Spleen (tissue), 11 donors: ENCODE measurements around the gene KRTAP4-12. TPM values are rescaled to one million over a fixed set of nuclear protein-coding genes. Genes with fewer than 3 reads are reported as not detected.
"Not testable (repeated sequence)": the region's sequence is repeated elsewhere in the genome, so short reads cannot be mapped to it uniquely, and the experiment has no call there.

ENCODE experiments used
- DNase-seq: peaks from one replicate; pipeline ENCODE4 v3.0.0-alpha.2; 2020
- H3K27ac ChIP-seq, 8 donors: fragments of 200-600 bp; sonication (generic) in 7 of 8; 1 replicate in 4 of 8; 2 replicates in 4 of 8; pipeline versions ENCODE4 v1.5.0 to v1.8.0; 2016 to 2021; ENCODE audit warnings: inconsistent platforms in 4 of 8, mild to moderate bottlenecking in 4 of 8, moderate library complexity in 1 of 8
- H3K27me3 ChIP-seq, 7 donors: fragments of 200-600 bp; sonication (generic) in 6 of 7; replicated peaks in 1 of 7; 1 replicate in 4 of 7; 2 replicates in 3 of 7; pipeline versions ENCODE4 v1.5.0 to v1.8.0; 2016 to 2021; ENCODE audit warnings: inconsistent platforms in 3 of 7, mild to moderate bottlenecking in 1 of 7
- H3K36me3 ChIP-seq, 6 donors: fragments of 200-600 bp; sonication (generic) in 5 of 6; 1 replicate in 4 of 6; 2 replicates in 2 of 6; pipeline versions ENCODE4 v1.5.0 to v1.8.0; 2016 to 2021; ENCODE audit warnings: inconsistent platforms in 2 of 6
- H3K4me1 ChIP-seq, 6 donors: fragments of 200-600 bp; sonication (generic) in 5 of 6; 1 replicate in 3 of 6; 2 replicates in 3 of 6; pipeline versions ENCODE4 v1.5.0 to v1.8.0; 2016 to 2021; ENCODE audit warnings: inconsistent platforms in 3 of 6
- H3K4me3 ChIP-seq, 8 donors: fragments of 200-600 bp; sonication (generic) in 7 of 8; 1 replicate in 4 of 8; 2 replicates in 4 of 8; pipeline versions ENCODE4 v1.5.0 to v1.8.0; 2016 to 2021; ENCODE audit warnings: inconsistent platforms in 4 of 8, mild to moderate bottlenecking in 4 of 8, moderate library complexity in 2 of 8
- H3K9me3 ChIP-seq, 8 donors: fragments of 200-600 bp; sonication (generic) in 7 of 8; 1 replicate in 4 of 8; 2 replicates in 4 of 8; pipeline versions ENCODE4 v1.5.0 to v1.8.0; 2016 to 2021; ENCODE audit warnings: inconsistent platforms in 4 of 8
- POLR2A ChIP-seq, 3 donors: fragments of 450-650 bp; IDR thresholded peaks; one replicate each; pipeline ENCODE4 v1.5.1; 2017; ENCODE audit warnings: antibody characterized with exemption in 3 of 3, mild to moderate bottlenecking in 1 of 3
- POLR2AphosphoS5 ChIP-seq, 3 donors: sonication (generic); formaldehyde crosslinking; IDR thresholded peaks; one replicate each; pipeline ENCODE4 v1.5.1; 2017; ENCODE audit warnings: antibody characterized with exemption in 3 of 3
- WGBS, 5 donors: extraction: QIAGEN DNeasy Blood & Tissue Kit in 3 of 5; methylation state at CpG; one replicate each; pipeline versions ENCODE4 v1.1.5 to v1.1.7; 2013 to 2018; 5-methylcytosine and 5-hydroxymethylcytosine counted together
- intact Hi-C: fragments of 100-400 bp; cut with DNase I; formaldehyde crosslinking; loops from one replicate; pipeline ENCODE4 v1.15.0; 2023; ENCODE audit warnings: low total_unique reads
- polyA plus RNA-seq, 3 donors: library from polyadenylated mRNA; stranded (reverse); fragments of 200-250 nt; gene quantifications; one replicate each; pipeline ENCODE4 v1.2.1, GENCODE V29; 2013
- total RNA-seq, 7 donors: library from RNA; depleted of rRNA in 3 of 7; stranded (reverse); fragments of >200 nt in 3 of 7; fragmentation: NEBNext Ultra II Directional in 4 of 7; extraction: Animal tissue kit (Norgen Biotek cat#: 25700) in 4 of 7; gene quantifications; one replicate each; pipeline versions ENCODE4 v1.1.0 to v1.2.1, GENCODE V29; 2016 to 2021
- TF ChIP-seq, protein P1 (sequence below), 11 experiments: fragments of 200-600 bp in 7 of 11; fragments of 450-650 bp in 4 of 11; sonication (generic) in 4 of 11; IDR thresholded peaks in 8 of 11; conservative IDR thresholded peaks in 3 of 11; 1 replicate in 7 of 11; 2 replicates in 4 of 11; pipeline versions ENCODE4 v1.4.0 to v1.8.0; 2016 to 2021; ENCODE audit warnings: antibody characterized with exemption in 11 of 11, inconsistent platforms in 4 of 11, mild to moderate bottlenecking in 1 of 11
- donor health status: healthy with polysubstance abuse.
- donor health status: DM: no; HTN: no; CAD: no; lungs with moderate emphysema.
- donor health status: DM: no; HTN: no; CAD: no.
- donor health status: Bipolar disorder and iron deficiency.
- donor health status: healthy.
- donor health status: DM: no; HTN: no; CAD: no.
- donor health status: DM: yes; HTN: yes; CAD: no.

KRTAP4-12 gene
- total and polyA plus RNA-seq, 10 donors: not detected

DNA sequence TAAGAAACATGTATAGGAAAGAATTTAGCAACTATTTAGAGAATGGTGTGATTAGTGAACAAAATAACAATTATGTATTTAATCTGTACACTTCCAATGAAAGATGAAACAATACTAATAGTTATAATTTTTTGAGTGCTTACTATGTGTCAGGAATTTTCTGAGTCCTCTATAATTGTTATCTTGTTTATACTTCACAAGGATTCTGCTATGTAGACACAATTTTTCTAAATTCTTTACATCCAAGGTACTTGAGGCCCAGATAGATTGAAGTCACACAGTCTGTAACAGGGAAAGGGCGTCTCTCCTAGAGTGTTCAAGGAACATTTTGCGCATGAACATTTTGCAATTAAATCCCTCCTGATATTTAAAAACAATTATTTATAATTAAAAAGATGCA is 1.1 kb upstream of the KRTAP4-12 start:
- H3K4me1 ChIP-seq: peaks cover 3 to 44% (median 16%) of the 10 kb centered on the region in 6 donors
- WGBS, 5 donors: 79 to 99% (median 94%) methylated on average over 2 of the region's 2 CpGs
- H3K27me3 ChIP-seq: no peaks in the 10 kb centered on the region
- H3K36me3 ChIP-seq: no peaks in the 10 kb centered on the region
- no peak overlapping the region for H3K4me3 ChIP-seq
- TF ChIP-seq POLR2A (IDR thresholded peaks at IDR 0.05): no peak
- TF ChIP-seq, protein P1, sequence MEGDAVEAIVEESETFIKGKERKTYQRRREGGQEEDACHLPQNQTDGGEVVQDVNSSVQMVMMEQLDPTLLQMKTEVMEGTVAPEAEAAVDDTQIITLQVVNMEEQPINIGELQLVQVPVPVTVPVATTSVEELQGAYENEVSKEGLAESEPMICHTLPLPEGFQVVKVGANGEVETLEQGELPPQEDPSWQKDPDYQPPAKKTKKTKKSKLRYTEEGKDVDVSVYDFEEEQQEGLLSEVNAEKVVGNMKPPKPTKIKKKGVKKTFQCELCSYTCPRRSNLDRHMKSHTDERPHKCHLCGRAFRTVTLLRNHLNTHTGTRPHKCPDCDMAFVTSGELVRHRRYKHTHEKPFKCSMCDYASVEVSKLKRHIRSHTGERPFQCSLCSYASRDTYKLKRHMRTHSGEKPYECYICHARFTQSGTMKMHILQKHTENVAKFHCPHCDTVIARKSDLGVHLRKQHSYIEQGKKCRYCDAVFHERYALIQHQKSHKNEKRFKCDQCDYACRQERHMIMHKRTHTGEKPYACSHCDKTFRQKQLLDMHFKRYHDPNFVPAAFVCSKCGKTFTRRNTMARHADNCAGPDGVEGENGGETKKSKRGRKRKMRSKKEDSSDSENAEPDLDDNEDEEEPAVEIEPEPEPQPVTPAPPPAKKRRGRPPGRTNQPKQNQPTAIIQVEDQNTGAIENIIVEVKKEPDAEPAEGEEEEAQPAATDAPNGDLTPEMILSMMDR (IDR thresholded peaks at IDR 0.05 in 8 of 11, conservative IDR thresholded peaks at IDR 0.05 in 3 of 11): no peak
- no peak for TF ChIP-seq POLR2AphosphoS5 (IDR thresholded peaks at IDR 0.05)
- intact Hi-C loops: no loop called here
- H3K27ac ChIP-seq: no peak overlapping the region
- peaks cover 0 to 6% (median 0%) of the 10 kb centered on the region in 8 donors for H3K9me3 ChIP-seq
- DNase-seq: no peak

DNA sequence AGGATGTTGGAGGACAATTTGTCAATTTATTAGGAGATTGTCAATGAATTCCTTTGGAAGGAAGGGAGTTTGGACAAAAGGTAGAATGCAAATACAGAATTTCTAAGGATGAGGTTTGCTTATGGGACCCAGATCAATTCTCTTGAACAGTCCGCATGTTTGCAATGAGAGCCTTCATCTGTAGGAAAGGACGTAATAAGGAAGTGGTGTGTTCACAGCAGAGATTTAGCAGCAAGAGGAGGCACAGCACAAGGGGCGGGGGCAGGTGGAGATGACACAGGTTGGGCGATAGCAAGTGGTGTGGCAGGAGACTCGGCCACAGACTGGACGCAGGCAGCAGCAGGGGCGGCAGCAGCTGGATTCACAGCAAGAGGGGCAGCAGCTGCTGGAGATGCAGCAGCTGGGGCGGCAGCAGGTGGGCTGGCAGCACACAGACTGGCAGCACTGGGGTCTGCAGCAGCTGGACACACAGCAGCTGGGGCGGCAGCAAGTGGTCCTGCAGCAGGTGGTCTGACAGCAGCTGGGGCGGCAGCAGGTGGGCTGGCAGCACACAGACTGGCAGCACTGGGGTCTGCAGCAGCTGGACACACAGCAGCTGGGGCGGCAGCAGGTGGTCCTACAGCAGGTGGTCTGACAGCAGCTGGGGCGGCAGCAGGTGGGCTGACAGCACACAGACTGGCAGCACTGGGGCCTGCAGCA is 541 bp downstream of the KRTAP4-12 start:
- intact Hi-C loops, H3K9me3 ChIP-seq, H3K36me3 ChIP-seq, H3K4me3 ChIP-seq, H3K27ac ChIP-seq, H3K27me3 ChIP-seq, DNase-seq: not testable (repeated sequence)
- H3K4me1 ChIP-seq: peaks cover 3 to 60% (median 20%) of the 10 kb centered on the region in 6 donors
- 81 to 87% (median 85%) methylated on average over 11 to 12 of the region's 12 CpGs for WGBS, 5 donors

DNA sequence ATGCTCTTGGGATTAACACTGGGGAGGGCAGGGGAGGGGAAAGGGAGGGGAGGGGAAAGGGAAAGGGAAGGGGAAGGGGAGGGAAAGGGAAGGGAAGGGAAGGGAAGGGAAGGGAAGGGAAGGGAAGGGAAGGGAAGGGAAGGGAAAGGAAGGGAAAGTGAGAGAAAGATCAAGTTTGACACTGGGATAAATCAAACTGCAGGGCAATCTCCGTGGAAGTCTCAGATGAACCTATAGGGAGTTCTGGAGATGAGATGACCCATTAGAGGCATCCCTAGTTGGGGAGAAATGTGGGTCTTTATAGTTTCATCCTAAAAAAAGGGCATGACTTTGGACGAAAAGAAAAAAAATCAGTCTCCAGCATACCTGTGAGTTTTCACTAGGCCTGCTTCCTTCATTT is 2.2 kb downstream of the KRTAP4-12 start:
- H3K9me3 ChIP-seq: peaks cover 0 to 6% (median 0%) of the 10 kb centered on the region in 8 donors
- WGBS, 5 donors: 80 to 96% (median 89%) methylated on average over 2 of the region's 2 CpGs
- H3K4me1 ChIP-seq: peaks cover 3 to 70% (median 20%) of the 10 kb centered on the region in 6 donors
- TF ChIP-seq, protein P1 (IDR thresholded peaks at IDR 0.05 in 8 of 11, conservative IDR thresholded peaks at IDR 0.05 in 3 of 11): no peak
- TF ChIP-seq POLR2A (IDR thresholded peaks at IDR 0.05): no peak
- no peak for TF ChIP-seq POLR2AphosphoS5 (IDR thresholded peaks at IDR 0.05)
- H3K27ac ChIP-seq: no peak overlapping the region
- DNase-seq: no peak
- H3K36me3 ChIP-seq: no peaks in the 10 kb centered on the region
- H3K4me3 ChIP-seq: no peak overlapping the region
- intact Hi-C loops: no loop called here
- no peaks in the 10 kb centered on the region for H3K27me3 ChIP-seq

DNA sequence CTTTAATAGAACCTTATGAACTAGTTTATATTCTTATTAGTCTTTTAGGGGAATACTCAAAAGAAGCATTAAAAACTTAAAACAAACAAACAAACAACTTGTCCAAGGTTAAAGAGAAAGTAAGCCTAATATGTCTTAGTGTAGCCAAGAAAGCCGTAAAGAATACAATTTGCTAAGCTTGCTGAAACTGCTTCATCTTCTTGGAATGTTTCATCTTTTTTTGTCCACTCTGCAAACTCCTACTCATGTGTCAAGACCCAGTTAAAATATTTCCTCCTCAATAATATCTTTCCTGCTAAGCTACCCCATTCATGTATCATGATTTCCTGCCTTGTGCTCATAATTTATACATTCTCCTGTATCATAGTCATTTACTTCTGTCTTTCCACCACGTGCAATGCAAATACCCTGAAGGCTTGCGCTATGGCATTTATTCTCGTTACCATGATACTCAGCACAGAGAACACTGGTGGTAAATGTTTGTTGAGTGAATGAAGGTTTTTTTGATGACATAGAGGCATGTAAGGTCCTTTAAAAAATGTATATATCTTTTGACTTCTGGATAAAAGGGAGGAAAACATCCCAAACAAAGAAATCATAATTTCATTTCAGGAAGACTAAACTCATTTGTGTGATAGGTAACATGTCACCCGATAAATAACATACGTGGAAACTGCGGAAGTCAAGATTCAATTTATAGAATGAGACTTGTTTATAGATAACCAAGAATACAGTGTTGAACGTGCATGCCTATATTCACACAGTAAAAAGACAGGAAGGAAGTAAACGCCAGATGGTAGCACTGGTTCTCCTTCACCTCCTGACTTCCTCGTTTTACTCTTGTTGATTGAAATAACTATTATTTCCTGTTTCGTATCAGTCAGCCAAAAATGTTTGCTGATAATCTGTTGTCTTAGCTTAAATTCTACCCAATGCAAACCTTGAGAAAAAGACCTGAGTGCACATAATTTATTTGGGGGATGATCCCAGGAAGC is 4.0 kb downstream of the KRTAP4-12 start:
- H3K4me3 ChIP-seq, intact Hi-C loops, H3K27me3 ChIP-seq, H3K36me3 ChIP-seq, H3K9me3 ChIP-seq, DNase-seq: not testable (repeated sequence)
- WGBS, 5 donors: 21 to 31% (median 27%) methylated on average over 11 of the region's 11 CpGs
- H3K27ac ChIP-seq: peak overlapping the region in 7 of 8 donors; percentile 53 to 81 (median 69)
- peaks cover 5 to 68% (median 20%) of the 10 kb centered on the region in 6 donors for H3K4me1 ChIP-seq
- TF ChIP-seq POLR2AphosphoS5 (IDR thresholded peaks at IDR 0.05): peak in 1 of 3 donors; percentile 35
- TF ChIP-seq, protein P1 (IDR thresholded peaks at IDR 0.05 in 8 of 11, conservative IDR thresholded peaks at IDR 0.05 in 3 of 11): peak in 1 of 11 experiments; percentile 21
